ENCODE results near the gene GALNT10. TPM values are rescaled to one million over a fixed set of nuclear protein-coding genes. Genes with fewer than 3 reads are reported as not detected.
A peak's percentile ranks its signal among the peaks of the same experiment; 100 is the strongest.

GALNT10 gene
- total and polyA plus RNA-seq, 2 of the 4 experiments (the other 2 are of a cell fraction): 46.2 to 67.0 TPM

DNA sequence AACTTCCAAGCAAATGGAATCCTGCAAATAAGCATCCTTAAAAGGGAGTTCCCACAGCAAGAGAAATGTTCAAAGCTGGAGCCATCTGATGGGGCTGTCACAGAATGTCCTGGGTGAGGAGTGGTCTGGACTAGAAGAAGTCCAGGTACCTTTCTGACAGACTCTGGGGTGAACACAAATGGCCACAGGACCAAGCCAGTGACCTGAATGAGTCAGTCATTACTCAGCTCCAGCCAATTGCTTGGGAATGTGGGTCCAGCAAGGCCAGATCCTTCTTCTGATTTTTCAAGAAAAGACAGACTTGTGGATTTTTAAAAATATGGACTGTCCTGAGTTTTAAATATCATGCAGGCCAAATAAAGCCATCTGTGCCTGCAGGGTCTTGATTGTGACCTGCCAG is 30.1 kb downstream of the GALNT10 start:
- intact Hi-C loops (cut with micrococcal nuclease) (no loop called here), dilution Hi-C loops (cut with HindIII; ENCODE audit: low sequenced_read_pairs, unreplicated experiment) (no loop called here), in situ Hi-C loops (cut with MboI; ENCODE audit: low sequenced_read_pairs) (no loop called here)
- Histone ChIP-seq H3K4ac (ENCODE audit: low read depth, low read length) (peak overlapping the region; percentile 95), H3K27ac (ENCODE audit: insufficient read depth, low read length) (peak overlapping the region; percentile 63), H4K5ac (ENCODE audit: low read depth, low read length) (peak overlapping the region; percentile 32; the same call in 1 of the 2 replicates), H3K9me3 (ENCODE audit: control insufficient read depth, insufficient read depth, low read length) (no peaks in the 10 kb centered on the region), H3K36me3 (ENCODE audit: control insufficient read depth, insufficient read depth, low read length) (0 out of 2 replicates have a peak, but pooled peaks cover 6% of the 10 kb centered on the region), H3K4me2 (ENCODE audit: low read depth, low read length) (no peak overlapping the region), H3K4me1 (ENCODE audit: control insufficient read depth, insufficient read depth, low read length) (peaks cover 16% of the 10 kb centered on the region), H3K27me3 (ENCODE audit: control insufficient read depth, insufficient read depth, low read length) (no peaks in the 10 kb centered on the region), H3K23ac (ENCODE audit: low read depth, low read length) (peak overlapping the region; percentile 91), H4K20me1 (ENCODE audit: insufficient read depth, low read length) (no peaks in the 10 kb centered on the region), H3K79me1 (ENCODE audit: low read depth in 1 of 2, low read length in 2 of 2) (peaks cover 18 to 56% of the 10 kb centered on the region in 2 experiments), H4K91ac (ENCODE audit: insufficient read depth, low read depth, low read length) (peak overlapping the region; percentile 94), H2BK5ac (ENCODE audit: low read depth, low read length, poor library complexity, severe bottlenecking) (peak overlapping the region; percentile 93), H2BK120ac (ENCODE audit: low read depth, low read length) (peak overlapping the region; percentile 96), H2AK5ac (ENCODE audit: low read depth, low read length) (peak overlapping the region; percentile 91), H3K18ac (ENCODE audit: low read depth, low read length) (peak overlapping the region; percentile 43; the same call in 1 of the 2 replicates), H3K14ac (replicated peaks; ENCODE audit: low read depth, low read length) (peak overlapping the region; percentile 77), H2BK15ac (ENCODE audit: low read depth, low read length) (peak overlapping the region; percentile 58; the same call in 2 of the 3 replicates), H3K9me1 (ENCODE audit: insufficient read depth, low read length) (peaks cover 17% of the 10 kb centered on the region), H3K56ac (ENCODE audit: extremely low read depth, insufficient read depth, low read length) (peak overlapping the region; percentile 92), H3K9ac (ENCODE audit: low read depth, low read length) (peak overlapping the region; percentile 47; the same call in 1 of the 2 replicates), H2BK20ac (ENCODE audit: low read depth, low read length) (peak overlapping the region; percentile 97), H3K4me3 (ENCODE audit: insufficient read depth, low read depth, low read length) (no peak overlapping the region), H4K8ac (ENCODE audit: low read depth in 2 of 2, low read length in 2 of 2) (peak overlapping the region; percentile 38 to 88), H2AFZ (replicated peaks; ENCODE audit: low read length, poor library complexity) (peak overlapping the region; percentile 9), H2AK9ac (replicated peaks; ENCODE audit: low read depth, low read length, poor library complexity) (peak overlapping the region; percentile 49)
- CTCF ChIA-PET: no interaction called here
- DNase-seq: peak; percentile 86
- peak; percentile 65 for ATAC-seq (ENCODE audit: low read depth)
- no TSS peak for BruUV-seq (replicated peaks)
- POLR2A ChIA-PET (ENCODE audit: unreplicated experiment): no interaction called here
- TF ChIP-seq POLR2A (IDR thresholded peaks at IDR 0.05; ENCODE audit: low read depth, low read length) (no peak), FOS (IDR thresholded peaks at IDR 0.05; ENCODE audit: low read depth, low read length) (peak; percentile 77)

All from IMR-90 (cell line).